Fibroblast of lung (primary cell): Measurements from ENCODE around the gene SPAG7. TPM values are rescaled to one million over a fixed set of nuclear protein-coding genes. Genes with fewer than 3 reads are reported as not detected.
A peak's percentile ranks its signal among the peaks of the same experiment; 100 is the strongest.

Experiments
- DNase-seq, 2 donors: peaks; one replicate each; pipeline versions ENCODE4 v3.0.0 to v3.0.0-alpha.2; 2010; ENCODE audit warnings: low read depth in 2 of 2
- H2AFZ ChIP-seq: 2 replicates; pipeline ENCODE4 v1.5.1; 2012; ENCODE audit warnings: low read length, control low read depth, inconsistent platforms
- H3K27ac ChIP-seq: 2 replicates; pipeline ENCODE4 v1.5.1; 2011; ENCODE audit warnings: low read length, control low read depth; ENCODE audit not compliant: insufficient read depth
- H3K27me3 ChIP-seq: 2 replicates; pipeline ENCODE4 v1.5.1; 2011; ENCODE audit warnings: mild to moderate bottlenecking, low read length; ENCODE audit not compliant: control insufficient read depth, insufficient read depth
- H3K36me3 ChIP-seq: 2 replicates; pipeline ENCODE4 v1.5.1; 2011; ENCODE audit warnings: low read length; ENCODE audit not compliant: control insufficient read depth, insufficient read depth
- H3K4me1 ChIP-seq: 2 replicates; pipeline ENCODE4 v1.5.1; 2011; ENCODE audit warnings: low read length; ENCODE audit not compliant: control insufficient read depth, insufficient read depth; ENCODE audit errors: extremely low read depth
- H3K4me2 ChIP-seq: 2 replicates; pipeline ENCODE4 v1.5.1; 2011; ENCODE audit warnings: low read length, control low read depth; ENCODE audit not compliant: insufficient read depth; ENCODE audit errors: extremely low read depth
- H3K4me3 ChIP-seq, 4 experiments: fragments of 200-600 bp in 1 of 4; sonication (generic) in 1 of 4; replicated peaks in 1 of 4; 2 replicates each; pipeline ENCODE4 v1.5.1; 2011 to 2016; ENCODE audit warnings: low read length in 4 of 4, low read depth in 3 of 4, mild to moderate bottlenecking in 3 of 4, control low read depth in 2 of 4, inconsistent platforms in 1 of 4, mixed read lengths in 1 of 4; ENCODE audit not compliant: insufficient read depth in 1 of 4; ENCODE audit errors: control extremely low read depth in 1 of 4
- H3K79me2 ChIP-seq: 2 replicates; pipeline ENCODE4 v1.5.1; 2012; ENCODE audit warnings: mild to moderate bottlenecking, low read length, inconsistent platforms; ENCODE audit not compliant: control insufficient read depth, insufficient read depth
- H3K9ac ChIP-seq: 2 replicates; pipeline ENCODE4 v1.5.1; 2011; ENCODE audit warnings: mild to moderate bottlenecking, low read length, control low read depth; ENCODE audit not compliant: insufficient read depth
- H3K9me3 ChIP-seq: 2 replicates; pipeline ENCODE4 v1.5.1; 2012; ENCODE audit warnings: low read depth, low read length; ENCODE audit not compliant: control insufficient read depth, insufficient read depth
- H4K20me1 ChIP-seq: 2 replicates; pipeline ENCODE4 v1.5.1; 2011; ENCODE audit warnings: low read length; ENCODE audit not compliant: control insufficient read depth, insufficient read depth; ENCODE audit errors: extremely low read depth
- CTCF ChIP-seq, 2 donors: IDR thresholded peaks in 1 of 2; conservative IDR thresholded peaks in 1 of 2; 1 replicate in 1 of 2; 2 replicates in 1 of 2; pipeline ENCODE4 v1.5.1; 2011 to 2012; ENCODE audit warnings: low read length in 2 of 2, control low read depth in 1 of 2, inconsistent platforms in 1 of 2, low read depth in 1 of 2, mild to moderate bottlenecking in 1 of 2
- EZH2 ChIP-seq: IDR thresholded peaks from 2 replicates; pipeline ENCODE4 v1.5.1; 2012; ENCODE audit warnings: low read length, control low read depth, mild to moderate bottlenecking; ENCODE audit errors: missing control alignments
- polyA plus RNA-seq, 2 donors: library from polyadenylated mRNA; depleted of rRNA in 1 of 2; stranded (reverse) in 1 of 2; unstranded in 1 of 2; fragments of >200 nt; gene quantifications; 2 replicates each; pipeline ENCODE4 v1.2.1, GENCODE V29; 2011 to 2012; ENCODE audit warnings: missing spikeins in 1 of 2
- total RNA-seq: library from RNA; depleted of rRNA; stranded (reverse); fragments of >200 nt; gene quantifications from 2 replicates; pipeline ENCODE4 v1.2.1, GENCODE V29; 2014

The SPAG7 gene
- total and polyA plus RNA-seq, 2 donors (not counting 1 experiment from before 2014, with no cell fraction given), result 62.8 to 83.0 TPM

- H3K79me2 ChIP-seq, result peaks cover 6% of the 10 kb centered on the region
- no peak overlapping the region for H3K9ac ChIP-seq
- TF ChIP-seq EZH2 (no peak), CTCF (conservative IDR thresholded peaks at IDR 0.05 in 1 of 2, IDR thresholded peaks at IDR 0.05 in 1 of 2; ENCODE audit: low read depth in 1 of 2, low read length in 2 of 2) (no peak)
- no peak overlapping the region for H3K4me2 ChIP-seq
- peaks cover 12% of the 10 kb centered on the region for H3K36me3 ChIP-seq
- DNase-seq, result no peak
- H3K9me3 ChIP-seq, result no peaks in the 10 kb centered on the region
- H3K27me3 ChIP-seq, result no peaks in the 10 kb centered on the region
- no peaks in the 10 kb centered on the region for H4K20me1 ChIP-seq
- H3K4me1 ChIP-seq, result peaks cover 14% of the 10 kb centered on the region
- H2AFZ ChIP-seq, result no peak overlapping the region
- H3K27ac ChIP-seq, result no peak overlapping the region
- H3K4me3 ChIP-seq, result no peak overlapping the region
These were observed 4.2 kb upstream of the SPAG7 start for GRCh38 chr17:4971826-4972225.

GRCh38 chr17:4970273-4970672 lies 2.7 kb upstream of the SPAG7 start:
- Histone ChIP-seq H3K27me3 (no peaks in the 10 kb centered on the region), H3K79me2 (peaks cover 13% of the 10 kb centered on the region), H3K36me3 (peaks cover 13% of the 10 kb centered on the region), H4K20me1 (no peaks in the 10 kb centered on the region), H3K9ac (no peak overlapping the region), H3K4me3 (peak overlapping the region in 1 of 4 experiments; percentile 87), H3K9me3 (no peaks in the 10 kb centered on the region), H3K4me1 (peaks cover 19% of the 10 kb centered on the region), H3K4me2 (no peak overlapping the region), H2AFZ (no peak overlapping the region), H3K27ac (peak overlapping the region; percentile 97)
- no peak for TF ChIP-seq CTCF (conservative IDR thresholded peaks at IDR 0.05 in 1 of 2, IDR thresholded peaks at IDR 0.05 in 1 of 2; ENCODE audit: low read depth in 1 of 2, low read length in 2 of 2)
- no peak for TF ChIP-seq EZH2
- no peak for DNase-seq

GRCh38 chr17:4969551-4970173 lies 2.0 kb upstream of the SPAG7 start:
- Histone ChIP-seq H3K36me3 (peaks cover 13% of the 10 kb centered on the region), H2AFZ (no peak overlapping the region), H3K79me2 (peaks cover 15% of the 10 kb centered on the region), H4K20me1 (no peaks in the 10 kb centered on the region), H3K9ac (peak overlapping the region; percentile 9), H3K27me3 (no peaks in the 10 kb centered on the region), H3K27ac (peak overlapping the region; percentile 97), H3K9me3 (no peaks in the 10 kb centered on the region), H3K4me1 (peaks cover 19% of the 10 kb centered on the region), H3K4me2 (peak overlapping the region; percentile 83), H3K4me3 (peak overlapping the region in 3 of 4 experiments; percentile 33 to 87 (median 81))
- TF ChIP-seq EZH2 (no peak), CTCF (conservative IDR thresholded peaks at IDR 0.05 in 1 of 2, IDR thresholded peaks at IDR 0.05 in 1 of 2; ENCODE audit: low read depth in 1 of 2, low read length in 2 of 2) (no peak)
- peak; percentile 47 to 58 for DNase-seq
